SK-N-SH (cell line): Measurements from ENCODE around the gene SLC45A1. TPM values are rescaled to one million over a fixed set of nuclear protein-coding genes. Genes with fewer than 3 reads are reported as not detected.

Experiments used
- CTCF ChIA-PET: fragments of 300-600, 350-600 bp; formaldehyde crosslinking; extraction: SDS; loops from one replicate; lab custom pipeline; 2021; lab: Yijun Ruan, JAX
- POLR2A ChIA-PET: fragments of 350-600 bp; sonication (Branson Sonifier 250); formaldehyde crosslinking; extraction: SDS; loops from one replicate; lab custom pipeline; 2020; ENCODE audit warnings: antibody characterized with exemption, inconsistent platforms; lab: Yijun Ruan, JAX
- DNase-seq: peaks from one replicate; pipeline ENCODE4 v3.0.0; 2012
- H2AFZ ChIP-seq: fragments of 200-600 bp; sonication (generic); 2 replicates; pipeline ENCODE4 v1.8.1; 2016; ENCODE audit warnings: antibody characterized with exemption, mild to moderate bottlenecking, low read depth
- H3F3A ChIP-seq: fragments of 200-600 bp; sonication (generic); replicated peaks from 2 replicates; pipeline ENCODE3; 2016; ENCODE audit warnings: antibody characterized with exemption, mild to moderate bottlenecking; ENCODE audit not compliant: insufficient read depth
- H3K27ac ChIP-seq, 2 experiments: fragments of 200-500 bp in 1 of 2; fragments of 200-600 bp in 1 of 2; sonication (Bioruptor generic) in 1 of 2; sonication (generic), shearing (Covaris generic) in 1 of 2; 2 replicates each; pipeline versions ENCODE4 v1.5.1 to v1.6.1; 2014 to 2016; ENCODE audit warnings: low read depth in 2 of 2, inconsistent platforms in 1 of 2, low read length in 1 of 2, mild to moderate bottlenecking in 1 of 2, mixed read lengths in 1 of 2
- H3K27me3 ChIP-seq: fragments of 200-600 bp; sonication (generic), shearing (Covaris generic); 2 replicates; pipeline ENCODE4 v1.6.1; 2016; ENCODE audit warnings: mixed run types; ENCODE audit not compliant: insufficient read depth
- H3K36me3 ChIP-seq, 2 experiments: fragments of 200-500 bp in 1 of 2; fragments of 200-600 bp in 1 of 2; sonication (Bioruptor generic) in 1 of 2; sonication (generic) in 1 of 2; replicated peaks in 1 of 2; 2 replicates each; pipeline versions ENCODE3 to v1.5.1; 2014 to 2016; ENCODE audit warnings: low read length in 1 of 2, mild to moderate bottlenecking in 1 of 2; ENCODE audit not compliant: insufficient read depth in 2 of 2, control insufficient read depth in 1 of 2
- H3K4me1 ChIP-seq, 2 experiments: fragments of 200-500 bp in 1 of 2; fragments of 200-600 bp in 1 of 2; sonication (Bioruptor generic) in 1 of 2; sonication (generic), shearing (Covaris generic) in 1 of 2; 2 replicates each; pipeline versions ENCODE4 v1.5.1 to v1.6.1; 2014 to 2016; ENCODE audit warnings: low read depth in 1 of 2, low read length in 1 of 2, mixed run types in 1 of 2; ENCODE audit not compliant: insufficient read depth in 2 of 2, control insufficient read depth in 1 of 2
- H3K4me2 ChIP-seq: fragments of 200-600 bp; sonication (generic), shearing (Covaris generic); 2 replicates; pipeline ENCODE4 v1.6.1; 2017; ENCODE audit warnings: mixed run types
- H3K4me3 ChIP-seq, 2 experiments: fragments of 200-500 bp in 1 of 2; fragments of 200-600 bp in 1 of 2; sonication (Bioruptor generic) in 1 of 2; sonication (generic), shearing (Covaris generic) in 1 of 2; 2 replicates each; pipeline versions ENCODE4 v1.5.1 to v1.8.1; 2014 to 2016; ENCODE audit warnings: low read depth in 2 of 2, inconsistent platforms in 1 of 2, low read length in 1 of 2, mild to moderate bottlenecking in 1 of 2, mixed read lengths in 1 of 2, moderate library complexity in 1 of 2
- H3K79me2 ChIP-seq: fragments of 200-600 bp; sonication (generic); 2 replicates; pipeline ENCODE4 v1.8.1; 2017; ENCODE audit warnings: mild to moderate bottlenecking; ENCODE audit not compliant: insufficient read depth
- H3K9ac ChIP-seq: fragments of 200-600 bp; sonication (generic); 2 replicates; pipeline ENCODE4 v1.6.1; 2017; ENCODE audit warnings: mixed run types
- H3K9me2 ChIP-seq: fragments of 200-600 bp; sonication (generic); 2 replicates; pipeline ENCODE4 v1.6.1; 2017; ENCODE audit warnings: mixed run types
- H3K9me3 ChIP-seq: fragments of 200-600 bp; sonication (generic); 2 replicates; pipeline ENCODE4 v1.6.1; 2017; ENCODE audit warnings: mixed run types, mild to moderate bottlenecking, moderate library complexity
- H4K20me1 ChIP-seq: fragments of 200-600 bp; sonication (generic); 2 replicates; pipeline ENCODE4 v1.6.1; 2017; ENCODE audit warnings: mild to moderate bottlenecking, mixed run types; ENCODE audit not compliant: insufficient read depth
- CHD2 ChIP-seq: fragments of 150-350 bp; IDR thresholded peaks from 2 replicates; pipeline ENCODE4 v1.6.1; 2018; ENCODE audit warnings: low read length; ENCODE audit not compliant: partially characterized antibody
- ELF1 ChIP-seq: IDR thresholded peaks from 2 replicates; pipeline ENCODE4 v1.4.0; 2012
- EP300 ChIP-seq, 2 experiments: IDR thresholded peaks; 2 replicates each; pipeline versions ENCODE4 v1.4.0 to v1.6.1; 2012; ENCODE audit warnings: borderline replicate concordance in 1 of 2, low read depth in 1 of 2, low read length in 1 of 2
- EZH2phosphoT487 ChIP-seq: fragments of 200-600 bp; sonication (generic); IDR thresholded peaks from 2 replicates; pipeline ENCODE4 v1.6.1; 2017; ENCODE audit warnings: low read depth, mixed run types, mild to moderate bottlenecking, antibody characterized with exemption, moderate library complexity, borderline replicate concordance
- FOSL2 ChIP-seq: IDR thresholded peaks from 2 replicates; pipeline ENCODE4 v1.4.0; 2012; ENCODE audit warnings: low read depth, mild to moderate bottlenecking, moderate library complexity, borderline replicate concordance
- FOXJ3 ChIP-seq: sonication (generic); formaldehyde crosslinking; IDR thresholded peaks from 2 replicates; pipeline ENCODE4 v1.5.1; 2020; ENCODE audit warnings: mild to moderate bottlenecking, missing genetic modification reagents
- FOXM1 ChIP-seq: IDR thresholded peaks from 2 replicates; pipeline ENCODE4 v1.4.0; 2012; ENCODE audit warnings: low read depth, mild to moderate bottlenecking
- GABPA ChIP-seq: IDR thresholded peaks from 2 replicates; pipeline ENCODE4 v1.4.0; 2012; ENCODE audit warnings: low read depth, mild to moderate bottlenecking
- GATA2 ChIP-seq: sonication (generic); formaldehyde crosslinking; IDR thresholded peaks from 2 replicates; pipeline ENCODE4 v1.5.0; 2020; ENCODE audit warnings: mild to moderate bottlenecking, missing genetic modification reagents
- NFIC ChIP-seq: IDR thresholded peaks from 2 replicates; pipeline ENCODE4 v1.4.0; 2012; ENCODE audit warnings: borderline replicate concordance
- NRF1 ChIP-seq: IDR thresholded peaks from 2 replicates; pipeline ENCODE4 v1.6.1; 2012; ENCODE audit warnings: low read depth, mild to moderate bottlenecking, low read length
- PBX3 ChIP-seq: IDR thresholded peaks from 2 replicates; pipeline ENCODE4; 2012
- REST ChIP-seq: IDR thresholded peaks from 2 replicates; pipeline ENCODE4 v1.6.1; 2012; ENCODE audit warnings: mild to moderate bottlenecking, low read depth, low read length, moderate library complexity
- TEAD4 ChIP-seq: IDR thresholded peaks from 2 replicates; pipeline ENCODE4 v1.4.0; 2012; ENCODE audit warnings: mild to moderate bottlenecking, borderline replicate concordance; ENCODE audit not compliant: insufficient read depth
- USF1 ChIP-seq: IDR thresholded peaks from 2 replicates; pipeline ENCODE4 v1.4.0; 2012; ENCODE audit warnings: low read depth, borderline replicate concordance
- USF2 ChIP-seq: fragments of 150-350 bp; IDR thresholded peaks from 2 replicates; pipeline ENCODE4 v1.6.1; 2017; ENCODE audit warnings: antibody characterized with exemption, low read length, low read depth, borderline replicate concordance
- WGBS: methylation state at CpG from one replicate; pipeline ENCODE4 v1.1.6; 2017; ENCODE audit warnings: low lambda C conversion rate; 5-methylcytosine and 5-hydroxymethylcytosine counted together
- polyA plus RNA-seq, 3 experiments: library from polyadenylated mRNA; depleted of rRNA; stranded (reverse); fragments of >200 nt; gene quantifications; 2 replicates each; pipeline ENCODE4 v1.2.3, GENCODE V29; 2012

The SLC45A1 gene
- polyA plus RNA-seq, 1 of the 3 experiments (the other 2 are of a cell fraction) = 2.5 TPM

GRCh38 chr1:8302081-8302956 is 15.6 kb upstream of the SLC45A1 start:
- Histone ChIP-seq H3F3A (no peaks in the 10 kb centered on the region), H3K27ac (no peak overlapping the region), H3K9me3 (no peaks in the 10 kb centered on the region), H3K9me2 (no peaks in the 10 kb centered on the region), H3K36me3 (no peaks in the 10 kb centered on the region), H3K79me2 (no peaks in the 10 kb centered on the region), H2AFZ (no peak overlapping the region), H3K4me1 (no peaks in the 10 kb centered on the region; a peak in 1 of 4 replicates), H3K4me2 (no peak overlapping the region), H3K4me3 (no peak overlapping the region), H4K20me1 (no peaks in the 10 kb centered on the region), H3K27me3 (no peaks in the 10 kb centered on the region), H3K9ac (no peak overlapping the region)
- WGBS = 85% methylated on average over 22 of the region's 22 CpGs
- TF ChIP-seq GABPA (no peak), NFIC (no peak), EZH2phosphoT487 (no peak), FOXM1 (no peak), GATA2 (CRISPR knock-in tag) (no peak), PBX3 (no peak), TEAD4 (no peak), REST (no peak), USF2 (no peak), USF1 (no peak), FOSL2 (no peak), CHD2 (no peak), FOXJ3 (CRISPR knock-in tag) (no peak), ELF1 (no peak), NRF1 (no peak), EP300 (IDR thresholded peaks at IDR 0.05; ENCODE audit: borderline replicate concordance in 1 of 2, low read depth in 1 of 2, low read length in 1 of 2) (no peak)
- CTCF ChIA-PET = interaction anchor here (0.6 to 2.8 kb wide), 4 partner anchors 10 to 320 kb away, joined by 3 to 28 read pairs (median 6); no protein-coding TSS in a partner anchor
- POLR2A ChIA-PET = no interaction called here
- no peak for DNase-seq
